Measurements from ENCODE around the gene PLOD1.

GRCh38 chr1:11891433-11892186 is 42.9 kb upstream of the PLOD1 start:
- TF ChIP-seq CSDC2 (CRISPR knock-in tag; IDR thresholded peaks at IDR 0.05) (no peak), ZC3H10 (CRISPR knock-in tag; IDR thresholded peaks at IDR 0.05) (no peak), ZFP3 (CRISPR knock-in tag; IDR thresholded peaks at IDR 0.05) (no peak), CREB5 (CRISPR knock-in tag; IDR thresholded peaks at IDR 0.05; ENCODE audit: low read depth) (no peak), TOX (CRISPR knock-in tag; IDR thresholded peaks at IDR 0.05; ENCODE audit: borderline replicate concordance) (no peak)

Measured in SK-N-SH treated with all-trans-retinoic acid at 6 μM for 48 hours (cell line).